Upper lobe of left lung (tissue), 6 donors: ENCODE data around the gene P4HTM. TPM values are rescaled to one million over a fixed set of nuclear protein-coding genes. Genes with fewer than 3 reads are reported as not detected.

Experiments used
- ATAC-seq, 2 donors: fragments of 200-7000 bp; cut with Tn5 transposase; one replicate each; pipeline ENCODE4 v1.9.1; 2022; ENCODE audit warnings: mild to moderate bottlenecking in 2 of 2, moderate library complexity in 2 of 2; ENCODE audit not compliant: low FRiP score in 2 of 2
- DNase-seq, 2 donors: peaks; one replicate each; pipeline ENCODE4 v3.0.0-alpha.2; 2019 to 2020
- H3K27ac ChIP-seq, 4 donors: fragments of 200-600 bp; sonication (generic); one replicate each; pipeline ENCODE4 v1.5.1; 2016 to 2019
- H3K27me3 ChIP-seq, 4 donors: fragments of 200-600 bp; sonication (generic); one replicate each; pipeline ENCODE4 v1.5.1; 2017 to 2019
- H3K36me3 ChIP-seq, 4 donors: fragments of 200-600 bp; sonication (generic); one replicate each; pipeline ENCODE4 v1.5.1; 2016 to 2019
- H3K4me1 ChIP-seq, 4 donors: fragments of 200-600 bp; sonication (generic); one replicate each; pipeline ENCODE4 v1.5.1; 2018 to 2019
- H3K4me3 ChIP-seq, 4 donors: fragments of 200-600 bp; sonication (generic); one replicate each; pipeline ENCODE4 v1.5.1; 2017 to 2019; ENCODE audit warnings: mild to moderate bottlenecking in 2 of 4, moderate library complexity in 1 of 4
- H3K9me3 ChIP-seq, 4 donors: fragments of 200-600 bp; sonication (generic); one replicate each; pipeline ENCODE4 v1.5.1; 2018 to 2019
- CTCF ChIP-seq, 6 experiments: fragments of 450-650 bp in 4 of 6; fragments of 200-600 bp in 2 of 6; sonication (generic) in 2 of 6; IDR thresholded peaks; one replicate each; pipeline ENCODE4 v1.5.1; 2016 to 2019; ENCODE audit warnings: antibody characterized with exemption in 6 of 6
- EP300 ChIP-seq, 4 donors: sonication (generic); formaldehyde crosslinking; IDR thresholded peaks; one replicate each; pipeline ENCODE4 v1.5.1; 2017; ENCODE audit warnings: antibody characterized with exemption in 4 of 4, control low read depth in 2 of 4
- POLR2A ChIP-seq, 4 donors: fragments of 450-650 bp; IDR thresholded peaks; one replicate each; pipeline ENCODE4 v1.5.1; 2016 to 2017; ENCODE audit warnings: antibody characterized with exemption in 4 of 4, mild to moderate bottlenecking in 2 of 4
- POLR2AphosphoS5 ChIP-seq, 2 donors: sonication (generic); formaldehyde crosslinking; IDR thresholded peaks; one replicate each; pipeline ENCODE4 v1.5.1; 2017; ENCODE audit warnings: antibody characterized with exemption in 2 of 2
- WGBS, 2 donors: methylation state at CpG; one replicate each; pipeline ENCODE4 v1.1.5; 2017 to 2018; 5-methylcytosine and 5-hydroxymethylcytosine counted together
- total RNA-seq, 6 donors: library from RNA; depleted of rRNA in 4 of 6; stranded (reverse); fragments of >200 nt in 4 of 6; gene quantifications; one replicate each; pipeline versions ENCODE4 v1.1.0 to v1.2.1, GENCODE V29; 2016 to 2021
- donor health status: DM: no; HTN: no; CAD: no; lungs with moderate emphysema.
- donor health status: DM: no; HTN: yes; CAD: no; lungs with severe emphysema.

The P4HTM gene
- total RNA-seq, 6 donors from 2014 or later, result 44.2 to 184 (median 69.9) TPM

GRCh38 chr3:48996640-48997039, 6.6 kb downstream of the P4HTM start:
- H3K27ac ChIP-seq, result no peak overlapping the region
- H3K4me3 ChIP-seq, result no peak overlapping the region
- peaks cover 0 to 13% (median 5%) of the 10 kb centered on the region in 4 donors for H3K36me3 ChIP-seq
- no peaks in the 10 kb centered on the region for H3K9me3 ChIP-seq
- ATAC-seq (no peak), DNase-seq (no peak)
- H3K27me3 ChIP-seq, result no peaks in the 10 kb centered on the region
- no peak for TF ChIP-seq CTCF (IDR thresholded peaks at IDR 0.05)
- no peak for TF ChIP-seq POLR2A (IDR thresholded peaks at IDR 0.05)
- no peak for TF ChIP-seq POLR2AphosphoS5 (IDR thresholded peaks at IDR 0.05)
- no peak for TF ChIP-seq EP300 (IDR thresholded peaks at IDR 0.05)
- WGBS, 2 donors, result 94 to 97% methylated on average over 8 of the region's 8 CpGs
- H3K4me1 ChIP-seq, result peaks cover 3 to 8% (median 6%) of the 10 kb centered on the region in 4 donors

GRCh38 chr3:48997102-48997635, 7.1 kb downstream of the P4HTM start:
- ATAC-seq, result no peak
- Histone ChIP-seq H3K9me3 (no peaks in the 10 kb centered on the region), H3K36me3 (peaks cover 0 to 13% (median 5%) of the 10 kb centered on the region in 4 donors), H3K4me3 (no peak overlapping the region), H3K27me3 (no peaks in the 10 kb centered on the region), H3K27ac (no peak overlapping the region), H3K4me1 (peaks cover 0 to 2% (median 2%) of the 10 kb centered on the region in 4 donors)
- DNase-seq, result no peak
- WGBS, 2 donors, result 90 to 100% methylated on average over 2 to 8 of the region's 8 CpGs
- TF ChIP-seq POLR2AphosphoS5 (IDR thresholded peaks at IDR 0.05), result no peak
- no peak for TF ChIP-seq CTCF (IDR thresholded peaks at IDR 0.05)
- TF ChIP-seq POLR2A (IDR thresholded peaks at IDR 0.05), result no peak
- no peak for TF ChIP-seq EP300 (IDR thresholded peaks at IDR 0.05)

- Histone ChIP-seq H3K27me3 (no peaks in the 10 kb centered on the region), H3K36me3 (peaks cover 0 to 13% (median 5%) of the 10 kb centered on the region in 4 donors), H3K9me3 (no peaks in the 10 kb centered on the region), H3K4me1 (peaks cover 0 to 2% (median 0%) of the 10 kb centered on the region in 4 donors), H3K4me3 (no peak overlapping the region), H3K27ac (no peak overlapping the region)
- no peak for ATAC-seq
- no peak for TF ChIP-seq POLR2AphosphoS5 (IDR thresholded peaks at IDR 0.05)
- WGBS, 2 donors, result 90 to 93% methylated on average over 14 to 20 of the region's 20 CpGs
- DNase-seq, result no peak
Observed at GRCh38 chr3:48997714-48998637, 7.9 kb downstream of the P4HTM start.

DNA sequence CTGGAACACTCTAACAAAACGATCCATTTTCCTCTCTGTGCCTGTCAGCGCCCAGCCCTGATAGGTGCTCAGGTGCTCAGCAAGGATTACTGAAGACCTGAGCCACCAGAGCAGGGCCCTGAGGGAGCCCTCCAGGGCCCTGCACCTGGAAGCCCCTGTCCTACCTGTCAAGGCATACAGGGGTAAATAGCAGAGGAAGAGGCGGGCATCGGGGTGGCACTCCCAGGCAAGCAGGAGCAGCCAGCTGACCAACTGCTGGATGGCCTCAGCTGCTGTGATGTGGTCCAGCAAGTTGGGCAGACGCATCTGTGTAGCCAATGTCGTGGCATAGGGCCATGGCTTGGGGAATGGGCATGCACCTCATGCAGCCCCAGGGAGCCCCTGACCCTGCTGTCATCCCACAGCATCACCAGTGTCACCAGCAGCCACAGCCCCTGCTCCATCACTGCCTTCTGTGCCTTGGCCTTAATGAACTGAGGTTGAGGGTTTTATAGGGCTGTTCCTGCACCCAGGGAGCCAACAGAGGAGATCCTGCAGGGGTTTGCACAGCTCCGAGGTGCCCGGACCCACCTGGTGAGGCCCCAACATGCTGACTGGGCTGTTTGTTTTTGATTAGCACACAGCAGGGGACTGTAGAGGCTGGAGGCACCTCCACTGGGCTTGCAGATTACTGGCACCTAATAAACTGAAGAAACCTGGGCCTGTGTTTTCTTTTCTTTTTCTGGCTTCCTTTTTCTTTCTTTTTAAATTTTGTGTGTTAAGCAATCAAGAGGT, 9.2 kb downstream of the P4HTM start:
- TF ChIP-seq POLR2A (IDR thresholded peaks at IDR 0.05), result no peak
- no peak for TF ChIP-seq EP300 (IDR thresholded peaks at IDR 0.05)
- no peak for TF ChIP-seq CTCF (IDR thresholded peaks at IDR 0.05)
- TF ChIP-seq POLR2AphosphoS5 (IDR thresholded peaks at IDR 0.05), result no peak
- H3K4me1 ChIP-seq, result no peaks in the 10 kb centered on the region
- 80 to 94% methylated on average over 6 of the region's 8 CpGs for WGBS, 2 donors
- no peak overlapping the region for H3K27ac ChIP-seq
- DNase-seq, result no peak
- no peak overlapping the region for H3K4me3 ChIP-seq
- peaks cover 0 to 13% (median 5%) of the 10 kb centered on the region in 4 donors for H3K36me3 ChIP-seq
- ATAC-seq, result no peak
- no peaks in the 10 kb centered on the region for H3K27me3 ChIP-seq
- no peaks in the 10 kb centered on the region for H3K9me3 ChIP-seq

- H3K27me3 ChIP-seq, result no peaks in the 10 kb centered on the region
- TF ChIP-seq POLR2A (IDR thresholded peaks at IDR 0.05), result no peak
- no peak for TF ChIP-seq CTCF (IDR thresholded peaks at IDR 0.05)
- no peak for TF ChIP-seq EP300 (IDR thresholded peaks at IDR 0.05)
- no peak for TF ChIP-seq POLR2AphosphoS5 (IDR thresholded peaks at IDR 0.05)
- WGBS, 2 donors, result 91 to 94% methylated on average over 5 to 6 of the region's 6 CpGs
- DNase-seq, result no peak
- H3K4me3 ChIP-seq, result no peak overlapping the region
- H3K27ac ChIP-seq, result no peak overlapping the region
- H3K4me1 ChIP-seq, result peaks cover 2 to 4% (median 3%) of the 10 kb centered on the region in 4 donors
- H3K36me3 ChIP-seq, result peaks cover 0 to 10% (median 3%) of the 10 kb centered on the region in 4 donors
- ATAC-seq, result no peak
- no peaks in the 10 kb centered on the region for H3K9me3 ChIP-seq
Observed at GRCh38 chr3:49001155-49001554, 11.1 kb downstream of the P4HTM start.
